Bronchial epithelial cell (primary cell): Measurements from ENCODE around the gene CYB561D2. TPM values are rescaled to one million over a fixed set of nuclear protein-coding genes. Genes with fewer than 3 reads are reported as not detected.
A peak's percentile ranks its signal among the peaks of the same experiment; 100 is the strongest.

Source experiments
- DNase-seq: peaks from one replicate; pipeline ENCODE4 v3.0.0-alpha.2; 2010; ENCODE audit warnings: low read depth
- FAIRE-seq: peaks from 2 replicates; lab custom pipeline; 2011; peaks lifted over from hg19 to GRCh38; lab: Jason Lieb, UNC
- H3K27me3 ChIP-seq: 2 replicates; pipeline ENCODE4 v1.5.1; 2011; ENCODE audit warnings: low read length; ENCODE audit not compliant: control insufficient read depth, insufficient read depth
- H3K36me3 ChIP-seq: 2 replicates; pipeline ENCODE4 v1.5.1; 2011; ENCODE audit warnings: low read length; ENCODE audit not compliant: control insufficient read depth, insufficient read depth
- H3K4me3 ChIP-seq: 2 replicates; pipeline ENCODE4 v1.5.1; 2011; ENCODE audit warnings: mild to moderate bottlenecking, low read depth, low read length, control low read depth
- CTCF ChIP-seq: IDR thresholded peaks from 2 replicates; pipeline ENCODE4 v1.5.1; 2011; ENCODE audit warnings: mild to moderate bottlenecking, moderate library complexity, low read length, control low read depth, inconsistent platforms; ENCODE audit not compliant: insufficient read depth, severe bottlenecking
- total RNA-seq: library from RNA; depleted of rRNA; stranded (reverse); fragments of >200 nt; gene quantifications from 2 replicates; pipeline ENCODE4 v1.2.1, GENCODE V29; 2014

The CYB561D2 gene
- total RNA-seq, 1 donor from 2014 or later, result 22.1 TPM

- FAIRE-seq, result no peak
- TF ChIP-seq CTCF, result no peak
- Histone ChIP-seq H3K27me3 (no peaks in the 10 kb centered on the region), H3K36me3 (peaks cover 27% of the 10 kb centered on the region), H3K4me3 (peak within 1 kb of the TSS; percentile 61)
- DNase-seq, result no peak
Measured at GRCh38 chr3:50322386-50323091, 28.1 kb upstream of the CYB561D2 start, which contains the start of gene HYAL2. Gene HYAL2, minus strand, starts transcription at chr3:50322745. Its CDS starts 2,256 bp downstream, at chr3:50320489.

GRCh38 chr3:50323092-50323600, 27.5 kb upstream of the CYB561D2 start:
- no peak for TF ChIP-seq CTCF
- FAIRE-seq, result no peak
- Histone ChIP-seq H3K36me3 (peaks cover 22% of the 10 kb centered on the region), H3K4me3 (no peak overlapping the region), H3K27me3 (no peaks in the 10 kb centered on the region)
- DNase-seq, result no peak

- H3K27me3 ChIP-seq, result no peaks in the 10 kb centered on the region
- DNase-seq (no peak), FAIRE-seq (no peak)
- TF ChIP-seq CTCF, result no peak
- no peak overlapping the region for H3K4me3 ChIP-seq
- H3K36me3 ChIP-seq, result peaks cover 18% of the 10 kb centered on the region
Measured at GRCh38 chr3:50323614-50324199, 27.0 kb upstream of the CYB561D2 start.

DNA sequence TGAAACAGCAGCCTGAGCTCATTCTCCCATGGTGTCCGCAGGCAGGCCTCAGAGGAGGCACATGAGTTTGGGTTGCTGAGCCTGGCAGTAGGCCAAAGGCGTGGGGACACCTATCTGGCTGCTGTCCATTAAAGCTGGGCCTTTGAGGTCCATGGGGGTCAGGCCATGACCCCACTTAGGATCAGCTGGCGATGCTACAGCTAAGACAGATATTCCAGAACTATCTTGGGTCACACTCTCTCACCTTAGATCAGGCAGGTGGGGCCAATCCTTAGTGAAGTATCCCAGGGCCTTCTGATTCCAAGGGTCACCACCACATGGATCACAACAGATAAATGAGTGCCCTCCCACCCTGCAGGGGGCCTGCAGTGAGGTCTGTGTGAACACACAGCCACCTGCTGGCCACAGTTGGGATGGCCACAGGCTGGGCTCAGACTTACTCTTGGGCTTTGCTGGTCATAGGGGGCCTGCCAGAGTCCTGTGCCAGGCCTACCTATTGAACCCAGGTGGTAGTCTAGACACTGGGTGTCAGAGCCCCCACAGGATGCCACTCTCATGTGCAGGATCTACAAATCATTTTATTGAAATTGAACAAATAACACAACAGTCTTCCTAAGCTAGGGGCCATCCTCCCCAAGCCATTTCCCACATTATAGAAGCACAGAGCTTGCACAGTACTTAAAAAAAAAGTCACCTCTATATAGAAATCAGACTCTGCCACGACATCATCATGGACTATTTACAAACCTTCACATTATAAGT, 26.1 kb upstream of the CYB561D2 start:
- TF ChIP-seq CTCF, result peak; percentile 87
- H3K27me3 ChIP-seq, result no peaks in the 10 kb centered on the region
- peaks cover 12% of the 10 kb centered on the region for H3K36me3 ChIP-seq
- FAIRE-seq (no peak), DNase-seq (peak; percentile 49)
- H3K4me3 ChIP-seq, result no peak overlapping the region

- H3K4me3 ChIP-seq, result no peak overlapping the region
- FAIRE-seq, result no peak
Measured at GRCh38 chr3:50325113-50325480, 25.6 kb upstream of the CYB561D2 start.

More at GRCh38 chr3:50325113-50325480, 25.6 kb upstream of the CYB561D2 start:
- H3K36me3 ChIP-seq, result peaks cover 10% of the 10 kb centered on the region
- DNase-seq, result no peak
- no peaks in the 10 kb centered on the region for H3K27me3 ChIP-seq
- no peak for TF ChIP-seq CTCF
